HG03159 (cell line): ENCODE results near the gene OR8H3.
"Not testable (repeated sequence)": the region's sequence is repeated elsewhere in the genome, so short reads cannot be mapped to it uniquely, and the experiment has no call there.

Experiments
- ATAC-seq: cut with Tn5 transposase; IDR thresholded peaks from one replicate; pipeline ENCODE4 v1.9.1; 2021; ENCODE audit warnings: mild to moderate bottlenecking, moderate library complexity; ENCODE audit not compliant: unreplicated experiment

Gene OR8H3, protein sequence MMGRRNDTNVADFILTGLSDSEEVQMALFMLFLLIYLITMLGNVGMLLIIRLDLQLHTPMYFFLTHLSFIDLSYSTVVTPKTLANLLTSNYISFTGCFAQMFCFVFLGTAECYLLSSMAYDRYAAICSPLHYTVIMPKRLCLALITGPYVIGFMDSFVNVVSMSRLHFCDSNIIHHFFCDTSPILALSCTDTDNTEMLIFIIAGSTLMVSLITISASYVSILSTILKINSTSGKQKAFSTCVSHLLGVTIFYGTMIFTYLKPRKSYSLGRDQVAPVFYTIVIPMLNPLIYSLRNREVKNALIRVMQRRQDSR

DNA sequence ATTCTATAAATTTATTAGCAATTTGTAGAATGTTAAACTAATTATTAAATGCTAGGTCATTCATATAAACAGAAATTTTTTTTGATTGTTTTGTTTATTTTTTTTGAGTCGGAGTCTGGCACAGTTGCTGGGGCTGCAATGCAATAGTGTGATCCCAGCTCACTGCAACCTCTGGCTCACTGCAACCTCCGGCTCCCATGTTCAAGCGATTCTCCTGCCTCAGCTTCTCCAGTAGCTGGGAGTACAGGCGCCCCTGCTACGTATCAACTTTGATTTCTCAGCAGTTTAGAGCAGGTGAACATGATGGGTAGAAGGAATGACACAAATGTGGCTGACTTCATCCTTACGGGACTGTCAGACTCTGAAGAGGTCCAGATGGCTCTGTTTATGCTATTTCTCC, at the start of gene OR8H3:
Gene OR8H3, plus strand, starts transcription at position 301 of the 400 bp plus-strand sequence. Its CDS starts 0 bp downstream, at position 301.
- ATAC-seq, result no peak

DNA sequence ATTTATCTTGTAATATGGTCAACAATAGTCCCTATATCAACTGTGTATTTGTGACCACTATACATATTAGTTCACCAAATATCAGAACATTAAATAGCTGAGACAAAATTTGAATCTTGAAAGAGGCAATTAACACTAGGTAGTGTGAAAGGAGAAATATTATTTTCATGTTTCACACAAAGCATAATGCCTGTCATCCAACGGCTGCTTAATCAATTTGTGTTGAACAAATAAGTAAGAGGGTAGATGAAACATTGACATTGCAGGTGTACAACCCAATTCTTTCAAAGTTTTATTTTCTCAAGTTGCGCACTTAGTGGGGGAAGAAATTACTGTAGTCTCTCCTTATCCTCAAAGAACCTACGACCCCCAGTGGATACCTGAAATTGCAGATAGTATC, 32.5 kb upstream of the OR8H3 start:
- ATAC-seq, result no peak

- ATAC-seq, result no peak
These were observed 29.2 kb upstream of the OR8H3 start, which contains the start of gene OR8I2 for GRCh38 chr11:56093008-56093407. Gene OR8I2, plus strand, starts transcription at chr11:56093308. Its CDS starts 0 bp downstream, at chr11:56093308.

DNA sequence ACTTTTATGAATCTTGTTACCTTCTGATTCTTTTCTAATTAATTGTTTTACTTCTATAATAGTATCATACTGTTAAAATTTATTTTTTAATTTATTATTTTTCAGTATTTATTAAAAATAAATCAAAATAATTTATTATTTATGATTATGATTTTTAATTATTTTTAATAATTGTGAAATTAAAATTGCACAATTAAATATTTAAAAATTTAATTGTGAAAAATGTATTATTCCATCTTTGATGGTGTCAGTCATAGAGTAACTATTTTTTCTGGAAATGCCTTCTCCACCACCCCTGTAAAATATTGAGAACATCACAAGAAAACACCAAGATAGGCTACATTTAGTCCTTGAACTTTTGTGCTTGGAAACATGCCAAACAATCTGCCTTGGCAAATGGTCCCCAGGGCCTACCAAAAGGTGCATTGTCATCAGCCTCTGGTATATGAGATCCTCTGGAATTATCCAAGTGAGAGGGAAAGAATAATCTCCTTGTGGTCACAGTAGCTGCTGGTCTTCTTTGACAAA, 18.9 kb upstream of the OR8H3 start, which contains the start of gene OR8H2:
Gene OR8H2, plus strand, starts transcription at position 478 of the 528 bp plus-strand sequence. CDS start 1,356 bp downstream, outside the sequence.
- no peak for ATAC-seq

GRCh38 chr11:56140151-56140661, 18.0 kb downstream of the OR8H3 start, which contains the start of gene OR8J3:
Gene OR8J3, minus strand, starts transcription at chr11:56140201. Its CDS starts 2,483 bp downstream, at chr11:56137718.
- no peak for ATAC-seq

- ATAC-seq, result not testable (repeated sequence)
These were observed 21.5 kb downstream of the OR8H3 start for GRCh38 chr11:56143681-56144080.

- no peak for ATAC-seq
These were observed 29.2 kb downstream of the OR8H3 start for GRCh38 chr11:56151376-56151775.

- ATAC-seq, result no peak
These were observed 30.2 kb downstream of the OR8H3 start for GRCh38 chr11:56152333-56152732.

DNA sequence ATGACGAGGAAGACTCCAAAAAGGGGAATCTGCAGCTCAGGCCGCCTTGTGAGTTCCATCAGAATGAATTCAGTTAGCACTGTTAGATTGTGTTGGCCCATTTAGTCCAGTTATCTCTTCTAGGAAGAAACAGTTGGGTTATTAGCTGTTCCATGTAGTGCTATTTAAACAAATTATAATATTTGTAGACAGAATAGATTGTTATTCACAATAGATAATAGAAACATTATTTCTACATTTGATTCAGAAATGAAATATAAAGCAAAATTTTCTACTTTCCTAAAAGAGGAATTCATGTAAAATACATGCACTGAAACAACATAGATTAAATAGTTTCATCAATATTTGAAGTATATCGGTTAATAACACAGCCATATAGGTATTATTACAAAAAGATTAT, 38.0 kb downstream of the OR8H3 start, which contains the start of gene OR8K5:
Gene OR8K5, minus strand, starts transcription at position 101 of the 400 bp plus-strand sequence. Its CDS starts 0 bp downstream, at position 101.
- no peak for ATAC-seq

- no peak for ATAC-seq
These were observed 41.6 kb downstream of the OR8H3 start for GRCh38 chr11:56163804-56164203.

- no peak for ATAC-seq
These were observed 50.2 kb downstream of the OR8H3 start for GRCh38 chr11:56172256-56172830.
